ENCODE results near the gene AJUBA. TPM values are rescaled to one million over a fixed set of nuclear protein-coding genes. Genes with fewer than 3 reads are reported as not detected.

AJUBA gene
- total RNA-seq, 8 experiments from 2014 or later = 2.5 to 31.4 (median 8.9) TPM

GRCh38 chr14:23000860-23001259 is 18.5 kb upstream of the AJUBA start:
- in situ Hi-C loops (cut with MboI; ENCODE audit: low pct_unique_long_range_greater_than_20kb in 2 of 9, low sequenced_read_pairs in 9 of 9, unreplicated experiment in 9 of 9) = no loop called here
- ATAC-seq (replicated peaks in 6 of 8) = no peak
- Histone ChIP-seq H3K27ac (no peak overlapping the region), H3K4me1 (replicated peaks in 1 of 2) (peaks cover 25 to 37% of the 10 kb centered on the region in 2 donors), H3K4me3 (no peak overlapping the region)
- WGBS, 10 experiments = 83 to 100% (median 95%) methylated on average over 1 to 2 of the region's 2 CpGs; no CpG with 5 or more reads in 1 of the 10 experiments

- WGBS, 10 experiments = 70 to 100% (median 82%) methylated on average over 1 to 5 of the region's 16 CpGs; no CpG with 5 or more reads in 1 of the 10 experiments
These were observed 16.1 kb upstream of the AJUBA start for GRCh38 chr14:22998329-22999012.

DNA sequence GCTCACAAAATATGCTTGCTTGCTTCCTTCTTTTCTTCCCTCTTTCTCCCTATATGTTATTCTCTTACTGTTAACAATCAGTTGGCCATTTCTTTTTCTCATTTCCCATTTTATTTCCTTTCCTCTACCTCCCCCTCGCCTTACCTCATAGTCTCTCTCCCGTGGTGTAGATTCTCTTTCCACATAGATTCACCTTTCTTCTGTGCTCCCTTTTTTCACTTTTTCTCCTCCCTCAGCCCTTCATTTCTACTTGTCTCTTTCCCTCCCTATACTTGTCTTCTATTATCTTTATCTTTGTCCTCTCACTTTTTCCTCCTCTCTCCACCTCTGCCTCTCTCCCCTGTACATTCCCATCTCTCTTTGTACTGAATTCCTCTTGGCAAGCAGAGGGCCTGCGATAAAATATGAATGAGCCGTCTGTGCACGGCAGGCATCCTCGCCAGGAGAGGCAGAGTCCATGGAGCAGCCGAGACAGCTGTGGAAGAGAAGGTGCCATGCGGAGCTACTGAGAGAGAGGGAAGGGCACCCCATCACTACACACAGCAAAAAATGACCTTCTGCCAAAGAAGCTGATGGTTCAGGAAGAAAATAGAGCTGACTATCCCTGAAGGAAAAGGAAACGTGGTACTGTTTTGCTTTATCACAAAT is 15.4 kb upstream of the AJUBA start:
- Histone ChIP-seq H3K4me1 (replicated peaks in 1 of 2) (peaks cover 22 to 34% of the 10 kb centered on the region in 2 donors), H3K4me3 (no peak overlapping the region), H3K27ac (peak overlapping the region in 1 of 2 donors; percentile 84)
- 48 to 100% (median 68%) methylated on average over 1 to 9 of the region's 9 CpGs for WGBS, 10 experiments
- in situ Hi-C loops (cut with MboI; ENCODE audit: low pct_unique_long_range_greater_than_20kb in 2 of 9, low sequenced_read_pairs in 9 of 9, unreplicated experiment in 9 of 9) = loop anchor here in 4 of 9 experiments (10.0 kb wide), 1 partner anchor 57 kb away; the partner anchor contains the start of gene CDH24 (in 4 of the 4)
- ATAC-seq (replicated peaks in 6 of 8) = peak in 1 of 8 experiments; percentile 2

More at GRCh38 chr14:22998329-22999012, 16.1 kb upstream of the AJUBA start:
- ATAC-seq (replicated peaks in 6 of 8) = no peak
- in situ Hi-C loops (cut with MboI; ENCODE audit: low pct_unique_long_range_greater_than_20kb in 2 of 9, low sequenced_read_pairs in 9 of 9, unreplicated experiment in 9 of 9) = loop anchor here in 4 of 9 experiments (10.0 kb wide), 1 partner anchor 56 kb away; the partner anchor contains the start of gene CDH24 (in 4 of the 4)
- Histone ChIP-seq H3K4me1 (replicated peaks in 1 of 2) (peaks cover 22 to 34% of the 10 kb centered on the region in 2 donors), H3K27ac (peak overlapping the region in 1 of 2 donors; percentile 84), H3K4me3 (no peak overlapping the region)

- ATAC-seq (replicated peaks in 6 of 8) = peak in 5 of 8 experiments; percentile 54 to 86 (median 82)
- Histone ChIP-seq H3K27ac (peak overlapping the region; percentile 67 to 84), H3K4me3 (peak overlapping the region in 2 of 5 donors; percentile 8 to 13), H3K4me1 (replicated peaks in 1 of 2) (peaks cover 22 to 34% of the 10 kb centered on the region in 2 donors)
- in situ Hi-C loops (cut with MboI; ENCODE audit: low pct_unique_long_range_greater_than_20kb in 2 of 9, low sequenced_read_pairs in 9 of 9, unreplicated experiment in 9 of 9) = loop anchor here in 4 of 9 experiments (10.0 kb wide), 1 partner anchor 58 kb away; the partner anchor contains the start of gene CDH24 (in 4 of the 4)
- 45 to 90% (median 80%) methylated on average over 1 to 4 of the region's 11 CpGs; no CpG with 5 or more reads in 3 of the 10 experiments for WGBS, 10 experiments
These were observed 14.7 kb upstream of the AJUBA start for GRCh38 chr14:22996768-22997654.

DNA sequence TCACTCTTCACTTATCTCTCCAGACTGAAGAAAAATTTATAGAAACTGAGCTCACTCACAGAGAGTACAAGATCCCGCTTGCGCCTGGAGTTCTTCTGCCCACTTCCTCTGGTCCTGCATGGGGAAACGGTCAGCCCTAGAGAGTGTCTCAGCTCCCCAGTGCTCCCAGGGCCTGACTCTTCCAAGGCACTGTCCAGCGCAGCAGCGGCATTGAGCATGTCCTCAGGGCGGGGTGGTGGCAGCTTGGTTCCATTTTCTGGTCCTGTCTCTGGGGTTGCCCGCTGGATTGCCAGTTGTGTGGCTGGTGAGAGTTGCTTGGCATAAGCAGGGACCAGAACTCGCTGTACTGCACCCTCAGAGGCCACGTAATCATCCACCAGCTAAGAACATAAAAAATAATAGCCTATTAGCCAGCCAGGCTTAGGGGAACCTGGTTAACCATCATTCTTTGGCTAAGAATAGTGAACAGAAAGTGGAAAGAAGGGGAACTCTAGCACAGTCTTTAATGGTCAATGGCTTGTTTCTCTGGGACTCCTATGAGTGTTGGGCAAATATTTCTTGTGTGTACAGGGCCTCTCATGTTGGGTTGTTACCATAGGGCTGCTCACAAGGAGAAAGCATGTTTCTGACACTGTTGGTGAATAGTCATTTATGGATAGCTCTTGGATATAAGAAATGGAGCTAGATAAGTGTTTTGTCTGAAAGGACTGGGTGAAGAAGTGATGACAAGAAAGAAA is 13.7 kb upstream of the AJUBA start:
- no peak overlapping the region for H3K4me3 ChIP-seq
- peaks cover 22 to 34% of the 10 kb centered on the region in 2 donors for H3K4me1 ChIP-seq (replicated peaks in 1 of 2)
- peak in 3 of 8 experiments; percentile 12 to 81 (median 36) for ATAC-seq (replicated peaks in 6 of 8)
- 80 to 100% (median 96%) methylated on average over 1 to 6 of the region's 9 CpGs; no CpG with 5 or more reads in 2 of the 10 experiments for WGBS, 10 experiments
- in situ Hi-C loops (cut with MboI; ENCODE audit: low pct_unique_long_range_greater_than_20kb in 2 of 9, low sequenced_read_pairs in 9 of 9, unreplicated experiment in 9 of 9) = loop anchor here in 4 of 9 experiments (10.0 kb wide), 1 partner anchor 59 kb away; the partner anchor contains the start of gene CDH24 (in 4 of the 4)
- H3K27ac ChIP-seq = no peak overlapping the region

DNA sequence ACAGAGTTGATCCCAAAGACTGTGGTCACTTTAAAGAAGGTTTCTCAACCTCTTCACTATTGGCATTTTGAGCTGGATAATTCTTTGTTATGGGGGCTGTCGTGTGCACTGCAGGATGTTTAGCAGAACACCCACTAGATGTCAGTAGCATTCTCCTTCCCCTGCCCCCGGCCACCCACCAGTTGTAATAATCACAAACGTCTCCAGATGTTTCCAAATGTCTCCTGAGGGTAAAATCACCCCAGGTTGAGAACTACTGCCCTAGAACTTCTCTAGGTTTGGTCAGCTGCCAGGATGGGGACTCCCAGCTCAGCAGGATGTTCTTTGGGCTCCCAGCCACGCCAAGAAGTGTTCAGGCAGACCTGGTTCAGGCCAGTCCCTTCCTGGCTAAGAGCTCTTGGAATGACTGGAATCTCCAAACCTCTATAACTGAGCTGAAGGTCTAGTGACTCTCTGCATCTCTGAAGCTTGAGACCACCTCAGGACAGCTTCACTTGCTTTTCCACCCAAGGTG is 12.5 kb upstream of the AJUBA start:
- ATAC-seq (replicated peaks in 6 of 8) = peak in 6 of 8 experiments; percentile 28 to 97 (median 58)
- WGBS, 10 experiments = 0 to 21% (median 3%) methylated on average over 2 to 3 of the region's 4 CpGs; no CpG with 5 or more reads in 4 of the 10 experiments
- Histone ChIP-seq H3K27ac (no peak overlapping the region), H3K4me1 (replicated peaks in 1 of 2) (peaks cover 22 to 33% of the 10 kb centered on the region in 2 donors), H3K4me3 (no peak overlapping the region)
- in situ Hi-C loops (cut with MboI; ENCODE audit: low pct_unique_long_range_greater_than_20kb in 2 of 9, low sequenced_read_pairs in 9 of 9, unreplicated experiment in 9 of 9) = loop anchor here in 4 of 9 experiments (10.0 kb wide), 1 partner anchor 60 kb away; the partner anchor contains the start of gene CDH24 (in 4 of the 4)

DNA sequence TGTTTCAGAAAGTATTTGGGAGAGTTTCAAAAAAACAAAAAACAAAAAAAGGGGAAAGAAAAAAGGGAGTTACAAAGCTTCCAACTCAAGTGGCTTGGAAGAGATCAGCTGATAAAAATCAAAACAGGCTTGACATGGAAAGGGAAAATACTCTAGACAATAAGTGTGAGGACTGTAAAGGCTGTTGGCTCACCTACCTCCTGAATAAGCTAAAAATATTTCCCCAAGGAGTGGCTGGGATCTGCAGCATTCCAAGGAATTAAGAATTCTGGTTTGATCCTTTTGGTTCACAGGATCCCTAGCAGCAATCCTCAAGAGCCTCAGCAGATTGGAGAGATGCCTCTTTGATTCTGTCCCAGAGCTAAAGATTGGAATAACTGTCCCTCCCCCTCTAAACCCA is 11.2 kb upstream of the AJUBA start:
- Histone ChIP-seq H3K27ac (no peak overlapping the region), H3K4me1 (replicated peaks in 1 of 2) (peaks cover 22 to 27% of the 10 kb centered on the region in 2 donors), H3K4me3 (no peak overlapping the region)
- ATAC-seq (replicated peaks in 6 of 8) = no peak
- in situ Hi-C loops (cut with MboI; ENCODE audit: low pct_unique_long_range_greater_than_20kb in 2 of 9, low sequenced_read_pairs in 9 of 9, unreplicated experiment in 9 of 9) = loop anchor here in 4 of 9 experiments (10.0 kb wide), 1 partner anchor 61 kb away; the partner anchor contains the start of gene CDH24 (in 4 of the 4)

GRCh38 chr14:22991852-22992251 is 9.5 kb upstream of the AJUBA start:
- Histone ChIP-seq H3K4me1 (replicated peaks in 1 of 2) (peaks cover 9 to 10% of the 10 kb centered on the region in 2 donors), H3K4me3 (no peak overlapping the region), H3K27ac (no peak overlapping the region)
- in situ Hi-C loops (cut with MboI; ENCODE audit: low pct_unique_long_range_greater_than_20kb in 2 of 9, low sequenced_read_pairs in 9 of 9, unreplicated experiment in 9 of 9) = loop anchor here in 4 of 9 experiments (10.0 kb wide), 1 partner anchor 63 kb away; the partner anchor contains the start of gene CDH24 (in 4 of the 4)
- ATAC-seq (replicated peaks in 6 of 8) = no peak
- 77 to 100% (median 97%) methylated on average over 5 to 7 of the region's 8 CpGs; no CpG with 5 or more reads in 4 of the 10 experiments for WGBS, 10 experiments

GRCh38 chr14:22987291-22987690 is 4.9 kb upstream of the AJUBA start:
- ATAC-seq (replicated peaks in 6 of 8) = no peak
- in situ Hi-C loops (cut with MboI; ENCODE audit: low pct_unique_long_range_greater_than_20kb in 2 of 9, low sequenced_read_pairs in 9 of 9, unreplicated experiment in 9 of 9) = loop anchor here in 2 of 9 experiments (10.0 kb wide), 1 partner anchor 78 kb away; no protein-coding TSS in a partner anchor
- Histone ChIP-seq H3K4me1 (replicated peaks in 1 of 2) (peaks cover 0 to 5% of the 10 kb centered on the region in 2 donors), H3K27ac (no peak overlapping the region), H3K4me3 (no peak overlapping the region)
- WGBS, 10 experiments = 54 to 100% (median 83%) methylated on average over 1 to 2 of the region's 8 CpGs; no CpG with 5 or more reads in 5 of the 10 experiments

- Histone ChIP-seq H3K4me1 (replicated peaks in 1 of 2) (peaks cover 0 to 5% of the 10 kb centered on the region in 2 donors), H3K4me3 (peak overlapping the region in 1 of 5 donors; percentile 6), H3K27ac (no peak overlapping the region)
- 0 to 53% (median 16%) methylated on average over 1 to 5 of the region's 5 CpGs; no CpG with 5 or more reads in 1 of the 10 experiments for WGBS, 10 experiments
- ATAC-seq (replicated peaks in 6 of 8) = peak; percentile 22 to 59 (median 46)
- in situ Hi-C loops (cut with MboI; ENCODE audit: low pct_unique_long_range_greater_than_20kb in 2 of 9, low sequenced_read_pairs in 9 of 9, unreplicated experiment in 9 of 9) = loop anchor here in 2 of 9 experiments (10.0 kb wide), 1 partner anchor 78 kb away; no protein-coding TSS in a partner anchor
These were observed 4.2 kb upstream of the AJUBA start for GRCh38 chr14:22986508-22987054.

GRCh38 chr14:22985894-22986507 is 3.6 kb upstream of the AJUBA start:
- ATAC-seq (replicated peaks in 6 of 8) = no peak
- Histone ChIP-seq H3K27ac (no peak overlapping the region), H3K4me3 (no peak overlapping the region), H3K4me1 (replicated peaks in 1 of 2) (peaks cover 0 to 5% of the 10 kb centered on the region in 2 donors)
- WGBS, 10 experiments = 0 to 67% (median 42%) methylated on average over 1 to 2 of the region's 2 CpGs
- in situ Hi-C loops (cut with MboI; ENCODE audit: low pct_unique_long_range_greater_than_20kb in 2 of 9, low sequenced_read_pairs in 9 of 9, unreplicated experiment in 9 of 9) = loop anchor here in 2 of 9 experiments (10.0 kb wide), 1 partner anchor 79 kb away; no protein-coding TSS in a partner anchor

Measured in motor neuron (in vitro differentiated cells).